ENCODE data around the gene ABI3BP.
A peak's percentile ranks its signal among the peaks of the same experiment; 100 is the strongest.

- TF ChIP-seq CTCF (IDR thresholded peaks at IDR 0.05) (peak in 1 of 6 experiments; percentile 9), POLR2AphosphoS5 (IDR thresholded peaks at IDR 0.05) (no peak), POLR2A (IDR thresholded peaks at IDR 0.05) (no peak)
Observed at GRCh38 chr3:100709842-100710260, 283.4 kb downstream of the ABI3BP start.

Measured in upper lobe of left lung (tissue), 4 donors.